GM12891 (cell line): Measurements from ENCODE around the gene MPZ.

Experiments used
- POLR2A ChIP-seq: IDR thresholded peaks from 2 replicates; pipeline ENCODE4 v1.6.1; 2011; ENCODE audit warnings: low read depth, low read length, control low read depth
- POLR2AphosphoS5 ChIP-seq: IDR thresholded peaks from 2 replicates; pipeline ENCODE4 v1.6.1; 2011; ENCODE audit warnings: low read depth, low read length, control low read depth
- SPI1 ChIP-seq: IDR thresholded peaks from 2 replicates; pipeline ENCODE4 v1.6.1; 2011; ENCODE audit warnings: low read depth, low read length, control low read depth
- TAF1 ChIP-seq: IDR thresholded peaks from 2 replicates; pipeline ENCODE4 v1.6.1; 2011; ENCODE audit warnings: low read depth, low read length, control low read depth

DNA sequence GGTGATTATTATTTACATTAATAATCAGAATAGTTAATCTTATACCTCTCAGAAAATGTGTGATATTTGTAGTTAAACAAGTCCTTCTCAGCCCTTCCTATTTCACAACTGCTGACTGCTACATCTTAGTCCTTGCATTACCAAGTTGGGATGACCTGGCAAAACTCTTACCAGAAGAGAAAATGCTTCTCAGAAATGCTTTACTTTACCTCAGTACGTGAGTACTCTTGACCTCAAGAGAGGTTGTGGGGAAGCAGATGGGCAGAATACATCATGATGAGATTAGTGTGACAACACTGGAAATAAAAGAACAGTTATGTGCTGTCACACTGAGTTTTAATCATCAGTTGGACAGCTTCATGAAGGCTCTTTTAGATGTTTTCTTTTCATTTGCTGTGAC is 41.7 kb upstream of the MPZ start:
- TF ChIP-seq POLR2A (no peak), TAF1 (no peak), SPI1 (no peak), POLR2AphosphoS5 (no peak)
